GM12891 (cell line): ENCODE measurements around the gene TRIP6.

ENCODE experiments used
- POLR2A ChIP-seq: IDR thresholded peaks from 2 replicates; pipeline ENCODE4 v1.6.1; 2011; ENCODE audit warnings: low read depth, low read length, control low read depth
- POLR2AphosphoS5 ChIP-seq: IDR thresholded peaks from 2 replicates; pipeline ENCODE4 v1.6.1; 2011; ENCODE audit warnings: low read depth, low read length, control low read depth
- TAF1 ChIP-seq: IDR thresholded peaks from 2 replicates; pipeline ENCODE4 v1.6.1; 2011; ENCODE audit warnings: low read depth, low read length, control low read depth

DNA sequence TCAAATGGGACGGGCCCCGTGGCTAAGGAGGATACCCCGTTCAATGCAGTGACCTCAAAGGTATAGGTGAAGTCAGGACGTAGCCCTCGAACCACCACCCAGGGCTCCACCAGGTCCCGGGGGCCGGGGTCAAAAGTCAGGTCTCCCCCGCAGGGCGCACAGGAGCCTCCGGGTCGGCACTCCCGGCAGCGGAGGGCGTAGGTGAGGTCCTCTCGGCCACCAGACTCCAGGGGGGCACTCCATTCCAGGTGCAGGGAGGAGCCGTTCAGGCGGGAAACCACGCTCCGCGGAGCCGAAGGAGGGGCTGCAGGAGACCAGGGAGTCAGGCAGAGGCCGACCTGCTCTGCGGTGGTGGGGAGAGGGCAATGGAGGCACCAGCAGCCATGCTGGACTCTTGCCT, 47.6 kb upstream of the TRIP6 start:
- TF ChIP-seq POLR2A (no peak), POLR2AphosphoS5 (no peak), TAF1 (no peak)
